Spleen (tissue), 11 donors: ENCODE data around the gene WDR81. TPM values are rescaled to one million over a fixed set of nuclear protein-coding genes. Genes with fewer than 3 reads are reported as not detected.
A peak's percentile ranks its signal among the peaks of the same experiment; 100 is the strongest.

ENCODE experiments used
- DNase-seq: peaks from one replicate; pipeline ENCODE4 v3.0.0-alpha.2; 2020
- H3K27ac ChIP-seq, 8 donors: fragments of 200-600 bp; sonication (generic) in 7 of 8; 1 replicate in 4 of 8; 2 replicates in 4 of 8; pipeline versions ENCODE4 v1.5.0 to v1.8.0; 2016 to 2021; ENCODE audit warnings: inconsistent platforms in 4 of 8, mild to moderate bottlenecking in 4 of 8, moderate library complexity in 1 of 8
- H3K27me3 ChIP-seq, 7 donors: fragments of 200-600 bp; sonication (generic) in 6 of 7; replicated peaks in 1 of 7; 1 replicate in 4 of 7; 2 replicates in 3 of 7; pipeline versions ENCODE4 v1.5.0 to v1.8.0; 2016 to 2021; ENCODE audit warnings: inconsistent platforms in 3 of 7, mild to moderate bottlenecking in 1 of 7
- H3K36me3 ChIP-seq, 6 donors: fragments of 200-600 bp; sonication (generic) in 5 of 6; 1 replicate in 4 of 6; 2 replicates in 2 of 6; pipeline versions ENCODE4 v1.5.0 to v1.8.0; 2016 to 2021; ENCODE audit warnings: inconsistent platforms in 2 of 6
- H3K4me1 ChIP-seq, 6 donors: fragments of 200-600 bp; sonication (generic) in 5 of 6; 1 replicate in 3 of 6; 2 replicates in 3 of 6; pipeline versions ENCODE4 v1.5.0 to v1.8.0; 2016 to 2021; ENCODE audit warnings: inconsistent platforms in 3 of 6
- H3K4me3 ChIP-seq, 8 donors: fragments of 200-600 bp; sonication (generic) in 7 of 8; 1 replicate in 4 of 8; 2 replicates in 4 of 8; pipeline versions ENCODE4 v1.5.0 to v1.8.0; 2016 to 2021; ENCODE audit warnings: inconsistent platforms in 4 of 8, mild to moderate bottlenecking in 4 of 8, moderate library complexity in 2 of 8
- H3K9me3 ChIP-seq, 8 donors: fragments of 200-600 bp; sonication (generic) in 7 of 8; 1 replicate in 4 of 8; 2 replicates in 4 of 8; pipeline versions ENCODE4 v1.5.0 to v1.8.0; 2016 to 2021; ENCODE audit warnings: inconsistent platforms in 4 of 8
- POLR2A ChIP-seq, 3 donors: fragments of 450-650 bp; IDR thresholded peaks; one replicate each; pipeline ENCODE4 v1.5.1; 2017; ENCODE audit warnings: antibody characterized with exemption in 3 of 3, mild to moderate bottlenecking in 1 of 3
- POLR2AphosphoS5 ChIP-seq, 3 donors: sonication (generic); formaldehyde crosslinking; IDR thresholded peaks; one replicate each; pipeline ENCODE4 v1.5.1; 2017; ENCODE audit warnings: antibody characterized with exemption in 3 of 3
- WGBS, 5 donors: extraction: QIAGEN DNeasy Blood & Tissue Kit in 3 of 5; methylation state at CpG; one replicate each; pipeline versions ENCODE4 v1.1.5 to v1.1.7; 2013 to 2018; 5-methylcytosine and 5-hydroxymethylcytosine counted together
- intact Hi-C: fragments of 100-400 bp; cut with DNase I; formaldehyde crosslinking; loops from one replicate; pipeline ENCODE4 v1.15.0; 2023; ENCODE audit warnings: low total_unique reads
- polyA plus RNA-seq, 3 donors: library from polyadenylated mRNA; stranded (reverse); fragments of 200-250 nt; gene quantifications; one replicate each; pipeline ENCODE4 v1.2.1, GENCODE V29; 2013
- total RNA-seq, 7 donors: library from RNA; depleted of rRNA in 3 of 7; stranded (reverse); fragments of >200 nt in 3 of 7; fragmentation: NEBNext Ultra II Directional in 4 of 7; extraction: Animal tissue kit (Norgen Biotek cat#: 25700) in 4 of 7; gene quantifications; one replicate each; pipeline versions ENCODE4 v1.1.0 to v1.2.1, GENCODE V29; 2016 to 2021
- TF ChIP-seq, protein P1 (sequence below), 11 experiments: fragments of 200-600 bp in 7 of 11; fragments of 450-650 bp in 4 of 11; sonication (generic) in 4 of 11; IDR thresholded peaks in 8 of 11; conservative IDR thresholded peaks in 3 of 11; 1 replicate in 7 of 11; 2 replicates in 4 of 11; pipeline versions ENCODE4 v1.4.0 to v1.8.0; 2016 to 2021; ENCODE audit warnings: antibody characterized with exemption in 11 of 11, inconsistent platforms in 4 of 11, mild to moderate bottlenecking in 1 of 11
- donor health status: healthy with polysubstance abuse.
- donor health status: DM: no; HTN: no; CAD: no; lungs with moderate emphysema.
- donor health status: DM: no; HTN: no; CAD: no.
- donor health status: Bipolar disorder and iron deficiency.
- donor health status: healthy.
- donor health status: DM: no; HTN: no; CAD: no.
- donor health status: DM: yes; HTN: yes; CAD: no.

Gene WDR81
- total and polyA plus RNA-seq, 10 donors, result 16.2 to 74.7 (median 48.4) TPM

DNA sequence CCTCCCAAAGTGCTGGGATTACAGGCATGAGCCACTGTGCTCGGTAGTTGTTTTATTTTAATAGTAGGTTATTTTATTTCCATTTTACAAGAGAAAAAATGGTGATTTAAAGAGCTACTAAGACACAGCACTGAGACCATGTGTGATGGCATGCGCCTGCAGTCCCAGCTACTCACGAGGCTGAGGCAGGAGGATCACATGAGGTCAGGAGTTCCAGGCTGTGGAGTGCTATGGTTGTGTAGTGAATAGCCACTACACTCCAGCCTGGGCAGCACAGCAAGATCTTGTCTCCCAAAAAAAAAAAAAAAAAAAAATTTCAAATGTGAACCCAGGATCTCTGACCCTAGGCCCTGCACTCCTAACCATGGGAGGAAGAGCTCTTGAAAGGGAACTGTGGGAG, 41.1 kb downstream of the WDR81 start:
- Histone ChIP-seq H3K4me1 (peaks cover 21 to 87% (median 54%) of the 10 kb centered on the region in 6 donors), H3K9me3 (no peaks in the 10 kb centered on the region), H3K27me3 (no peaks in the 10 kb centered on the region), H3K36me3 (peaks cover 0 to 12% (median 0%) of the 10 kb centered on the region in 6 donors), H3K4me3 (no peak overlapping the region), H3K27ac (peak overlapping the region in 4 of 8 donors; percentile 79 to 87 (median 84))
- intact Hi-C loops, result no loop called here
- TF ChIP-seq POLR2A (IDR thresholded peaks at IDR 0.05), result no peak
- no peak for TF ChIP-seq POLR2AphosphoS5 (IDR thresholded peaks at IDR 0.05)
- TF ChIP-seq, protein P1, sequence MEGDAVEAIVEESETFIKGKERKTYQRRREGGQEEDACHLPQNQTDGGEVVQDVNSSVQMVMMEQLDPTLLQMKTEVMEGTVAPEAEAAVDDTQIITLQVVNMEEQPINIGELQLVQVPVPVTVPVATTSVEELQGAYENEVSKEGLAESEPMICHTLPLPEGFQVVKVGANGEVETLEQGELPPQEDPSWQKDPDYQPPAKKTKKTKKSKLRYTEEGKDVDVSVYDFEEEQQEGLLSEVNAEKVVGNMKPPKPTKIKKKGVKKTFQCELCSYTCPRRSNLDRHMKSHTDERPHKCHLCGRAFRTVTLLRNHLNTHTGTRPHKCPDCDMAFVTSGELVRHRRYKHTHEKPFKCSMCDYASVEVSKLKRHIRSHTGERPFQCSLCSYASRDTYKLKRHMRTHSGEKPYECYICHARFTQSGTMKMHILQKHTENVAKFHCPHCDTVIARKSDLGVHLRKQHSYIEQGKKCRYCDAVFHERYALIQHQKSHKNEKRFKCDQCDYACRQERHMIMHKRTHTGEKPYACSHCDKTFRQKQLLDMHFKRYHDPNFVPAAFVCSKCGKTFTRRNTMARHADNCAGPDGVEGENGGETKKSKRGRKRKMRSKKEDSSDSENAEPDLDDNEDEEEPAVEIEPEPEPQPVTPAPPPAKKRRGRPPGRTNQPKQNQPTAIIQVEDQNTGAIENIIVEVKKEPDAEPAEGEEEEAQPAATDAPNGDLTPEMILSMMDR (IDR thresholded peaks at IDR 0.05 in 8 of 11, conservative IDR thresholded peaks at IDR 0.05 in 3 of 11), result no peak
- DNase-seq, result no peak
- WGBS, 5 donors, result 84 to 97% (median 90%) methylated on average over 3 of the region's 3 CpGs

DNA sequence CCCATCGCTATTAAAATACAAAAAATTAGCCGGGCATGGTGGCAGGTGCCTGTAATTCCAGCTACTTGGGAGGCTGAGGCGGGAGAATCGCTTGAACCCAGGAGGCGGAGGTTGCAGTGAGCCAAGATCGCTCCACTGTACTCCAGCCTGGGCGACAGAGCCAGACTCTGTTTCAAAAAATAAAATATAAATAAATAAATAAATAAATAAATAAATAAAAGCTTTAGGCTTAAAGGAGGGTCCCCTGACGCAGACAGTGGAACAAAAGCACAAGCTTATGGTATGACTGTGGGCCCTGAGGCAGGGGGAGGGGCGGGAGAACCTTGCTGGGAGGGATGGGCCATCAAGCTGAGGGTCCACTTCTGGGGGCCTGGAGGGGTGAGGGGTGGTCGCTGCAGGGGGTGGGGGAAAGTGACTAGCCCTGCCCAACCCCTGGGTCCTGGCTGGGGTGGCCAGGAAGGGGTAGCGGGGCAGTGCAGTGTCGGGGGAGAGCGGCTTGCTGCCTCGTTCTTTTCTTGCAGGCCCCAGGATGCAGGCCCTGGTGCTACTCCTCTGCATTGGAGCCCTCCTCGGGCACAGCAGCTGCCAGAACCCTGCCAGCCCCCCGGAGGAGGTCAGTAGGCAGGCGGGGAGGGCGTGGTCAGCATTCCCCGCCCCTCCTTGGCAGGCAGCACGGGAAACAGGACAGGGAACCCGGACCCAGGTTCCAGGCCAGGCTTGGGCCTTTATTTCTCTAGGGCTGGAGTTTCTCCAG, 42.1 kb downstream of the WDR81 start:
- Histone ChIP-seq H3K27me3 (no peaks in the 10 kb centered on the region), H3K4me3 (no peak overlapping the region), H3K27ac (peak overlapping the region in 5 of 8 donors; percentile 9 to 86 (median 79)), H3K36me3 (peaks cover 0 to 22% (median 0%) of the 10 kb centered on the region in 6 donors), H3K4me1 (peaks cover 24 to 96% (median 63%) of the 10 kb centered on the region in 6 donors), H3K9me3 (no peaks in the 10 kb centered on the region)
- 78 to 89% (median 83%) methylated on average over 20 to 21 of the region's 21 CpGs for WGBS, 5 donors
- no peak for DNase-seq
- intact Hi-C loops, result no loop called here
- TF ChIP-seq, protein P1 (IDR thresholded peaks at IDR 0.05 in 8 of 11, conservative IDR thresholded peaks at IDR 0.05 in 3 of 11), result no peak
- TF ChIP-seq POLR2AphosphoS5 (IDR thresholded peaks at IDR 0.05), result peak in 2 of 3 donors; percentile 47 to 64

DNA sequence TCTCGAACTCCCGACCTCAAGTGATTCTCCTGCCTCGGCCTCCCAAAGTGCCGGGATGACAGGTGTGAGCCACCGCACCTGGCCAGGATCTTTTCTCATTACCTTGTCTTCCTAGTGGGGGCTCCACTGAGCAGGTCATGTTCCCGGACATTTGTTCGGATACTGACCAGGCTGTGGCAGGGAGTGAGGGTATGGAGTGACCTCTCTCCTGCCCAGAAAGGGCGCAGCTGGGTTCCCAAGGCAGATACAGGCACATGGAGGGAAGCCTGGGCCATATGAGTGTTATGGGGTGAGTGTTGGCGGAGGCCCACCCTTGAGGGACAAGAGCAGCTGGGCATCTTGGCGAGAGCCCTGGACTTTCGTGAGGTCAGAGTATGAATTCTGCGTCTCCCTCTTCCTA, 42.9 kb downstream of the WDR81 start:
- peaks cover 27 to 96% (median 62%) of the 10 kb centered on the region in 6 donors for H3K4me1 ChIP-seq
- H3K27me3 ChIP-seq, result no peaks in the 10 kb centered on the region
- intact Hi-C loops, result no loop called here
- DNase-seq, result no peak
- H3K27ac ChIP-seq, result peak overlapping the region in 4 of 8 donors; percentile 44 to 81 (median 72)
- H3K4me3 ChIP-seq, result no peak overlapping the region
- TF ChIP-seq POLR2AphosphoS5 (IDR thresholded peaks at IDR 0.05), result no peak
- TF ChIP-seq POLR2A (IDR thresholded peaks at IDR 0.05), result no peak
- TF ChIP-seq, protein P1 (IDR thresholded peaks at IDR 0.05 in 8 of 11, conservative IDR thresholded peaks at IDR 0.05 in 3 of 11), result no peak
- H3K36me3 ChIP-seq, result peaks cover 0 to 30% (median 0%) of the 10 kb centered on the region in 6 donors
- H3K9me3 ChIP-seq, result no peaks in the 10 kb centered on the region
- WGBS, 5 donors, result 86 to 91% (median 89%) methylated on average over 12 of the region's 12 CpGs

DNA sequence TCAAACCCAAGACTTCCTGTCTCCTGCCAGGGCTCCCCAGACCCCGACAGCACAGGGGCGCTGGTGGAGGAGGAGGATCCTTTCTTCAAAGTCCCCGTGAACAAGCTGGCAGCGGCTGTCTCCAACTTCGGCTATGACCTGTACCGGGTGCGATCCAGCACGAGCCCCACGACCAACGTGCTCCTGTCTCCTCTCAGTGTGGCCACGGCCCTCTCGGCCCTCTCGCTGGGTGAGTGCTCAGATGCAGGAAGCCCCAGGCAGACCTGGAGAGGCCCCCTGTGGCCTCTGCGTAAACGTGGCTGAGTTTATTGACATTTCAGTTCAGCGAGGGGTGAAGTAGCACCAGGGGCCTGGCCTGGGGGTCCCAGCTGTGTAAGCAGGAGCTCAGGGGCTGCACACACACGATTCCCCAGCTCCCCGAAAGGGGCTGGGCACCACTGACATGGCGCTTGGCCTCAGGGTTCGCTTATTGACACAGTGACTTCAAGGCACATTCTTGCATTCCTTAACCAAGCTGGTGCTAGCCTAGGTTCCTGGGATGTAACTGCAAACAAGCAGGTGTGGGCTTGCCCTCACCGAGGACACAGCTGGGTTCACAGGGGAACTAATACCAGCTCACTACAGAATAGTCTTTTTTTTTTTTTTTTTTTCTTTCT, 45.4 kb downstream of the WDR81 start:
- no peak overlapping the region for H3K4me3 ChIP-seq
- no peak for DNase-seq
- H3K9me3 ChIP-seq, result no peaks in the 10 kb centered on the region
- WGBS, 5 donors, result 33 to 48% (median 45%) methylated on average over 12 to 21 of the region's 21 CpGs
- peaks cover 0 to 41% (median 0%) of the 10 kb centered on the region in 6 donors for H3K36me3 ChIP-seq
- H3K4me1 ChIP-seq, result peaks cover 9 to 95% (median 38%) of the 10 kb centered on the region in 6 donors
- intact Hi-C loops, result no loop called here
- TF ChIP-seq, protein P1 (IDR thresholded peaks at IDR 0.05 in 8 of 11, conservative IDR thresholded peaks at IDR 0.05 in 3 of 11), result no peak
- peak in 2 of 3 donors; percentile 16 to 56 for TF ChIP-seq POLR2AphosphoS5 (IDR thresholded peaks at IDR 0.05)
- no peaks in the 10 kb centered on the region for H3K27me3 ChIP-seq
- peak overlapping the region in 6 of 8 donors; percentile 15 to 62 (median 48) for H3K27ac ChIP-seq
